Stimulated activated CD4-positive, alpha-beta T cell treated with anti-CD3 and anti-CD28 coated beads, TNF-alpha, amount 100 ng/mL, for 1 hour (primary cell): ENCODE results near the gene TBL1X.

ENCODE experiments used
- DNase-seq, 3 donors: peaks; one replicate each; pipeline ENCODE4 v3.0.0-alpha.2; 2020; ENCODE audit warnings: low read depth in 3 of 3, low spot score in 1 of 3

TBL1X gene

GRCh38 chrX:9578083-9578779 lies 113.4 kb downstream of the TBL1X start:
- DNase-seq = no peak

- DNase-seq = no peak
These were observed 117.0 kb downstream of the TBL1X start for GRCh38 chrX:9581771-9582385.

GRCh38 chrX:9582956-9583355 lies 118.1 kb downstream of the TBL1X start:
- no peak for DNase-seq

GRCh38 chrX:9586992-9587392 lies 122.1 kb downstream of the TBL1X start:
- DNase-seq = no peak

- DNase-seq = no peak
These were observed 122.8 kb downstream of the TBL1X start for GRCh38 chrX:9587642-9588041.

GRCh38 chrX:9591496-9591895 lies 126.6 kb downstream of the TBL1X start:
- no peak for DNase-seq

GRCh38 chrX:9593756-9594155 lies 128.9 kb downstream of the TBL1X start:
- DNase-seq = no peak

- no peak for DNase-seq
These were observed 130.3 kb downstream of the TBL1X start for GRCh38 chrX:9595174-9595573.

GRCh38 chrX:9596837-9597236 lies 132.0 kb downstream of the TBL1X start:
- no peak for DNase-seq

GRCh38 chrX:9597361-9598035 lies 132.6 kb downstream of the TBL1X start:
- no peak for DNase-seq

- no peak for DNase-seq
These were observed 133.5 kb downstream of the TBL1X start for GRCh38 chrX:9598344-9598743.

GRCh38 chrX:9604111-9604907 lies 139.5 kb downstream of the TBL1X start:
- DNase-seq = no peak

- DNase-seq = no peak
These were observed 140.0 kb downstream of the TBL1X start for GRCh38 chrX:9604908-9605306.

- DNase-seq = no peak
These were observed 140.6 kb downstream of the TBL1X start for GRCh38 chrX:9605484-9605883.

- no peak for DNase-seq
These were observed 142.1 kb downstream of the TBL1X start for GRCh38 chrX:9606971-9607370.

- DNase-seq = no peak
These were observed 144.6 kb downstream of the TBL1X start for GRCh38 chrX:9609499-9609898.

GRCh38 chrX:9609987-9610386 lies 145.1 kb downstream of the TBL1X start:
- no peak for DNase-seq

- no peak for DNase-seq
These were observed 146.0 kb downstream of the TBL1X start for GRCh38 chrX:9610771-9611392.

GRCh38 chrX:9611436-9612145 lies 146.7 kb downstream of the TBL1X start:
- DNase-seq = no peak

- no peak for DNase-seq
These were observed 147.3 kb downstream of the TBL1X start for GRCh38 chrX:9612146-9612505.

- no peak for DNase-seq
These were observed 149.2 kb downstream of the TBL1X start for GRCh38 chrX:9614016-9614415.
